GM18520 (cell line): ENCODE data around the gene NUP205.

Experiments
- ATAC-seq: cut with Tn5 transposase; IDR thresholded peaks from one replicate; pipeline ENCODE4 v1.9.1; 2021; ENCODE audit not compliant: unreplicated experiment

The NUP205 gene

GRCh38 chr7:135538376-135538775 is 19.3 kb upstream of the NUP205 start:
- no peak for ATAC-seq

GRCh38 chr7:135539629-135540028 is 18.1 kb upstream of the NUP205 start:
- ATAC-seq = no peak

DNA sequence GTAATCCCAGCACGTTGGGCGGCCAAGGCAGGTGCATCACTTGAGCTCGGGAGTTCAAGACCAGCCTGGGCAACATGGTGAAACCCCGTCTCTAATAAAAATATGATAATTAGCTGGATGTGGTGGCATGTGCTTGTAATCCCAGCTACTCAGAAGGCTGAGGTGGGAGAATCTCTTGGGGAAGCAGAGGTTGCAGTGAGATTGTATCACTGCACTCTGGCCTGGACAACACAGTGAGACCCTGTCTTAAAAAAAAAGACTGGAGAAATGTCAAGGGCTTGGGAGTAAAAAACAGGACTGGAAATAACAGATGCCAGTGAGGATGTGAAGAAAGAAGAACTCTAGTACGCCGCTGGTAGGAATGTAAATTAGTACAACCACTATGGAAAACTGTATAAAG is 16.7 kb upstream of the NUP205 start:
- no peak for ATAC-seq

- ATAC-seq = no peak
Measured at GRCh38 chr7:135550196-135550595, 7.5 kb upstream of the NUP205 start.

- ATAC-seq = no peak
Measured at GRCh38 chr7:135552148-135552547, 5.6 kb upstream of the NUP205 start.

GRCh38 chr7:135553346-135553745 is 4.4 kb upstream of the NUP205 start:
- ATAC-seq = no peak

DNA sequence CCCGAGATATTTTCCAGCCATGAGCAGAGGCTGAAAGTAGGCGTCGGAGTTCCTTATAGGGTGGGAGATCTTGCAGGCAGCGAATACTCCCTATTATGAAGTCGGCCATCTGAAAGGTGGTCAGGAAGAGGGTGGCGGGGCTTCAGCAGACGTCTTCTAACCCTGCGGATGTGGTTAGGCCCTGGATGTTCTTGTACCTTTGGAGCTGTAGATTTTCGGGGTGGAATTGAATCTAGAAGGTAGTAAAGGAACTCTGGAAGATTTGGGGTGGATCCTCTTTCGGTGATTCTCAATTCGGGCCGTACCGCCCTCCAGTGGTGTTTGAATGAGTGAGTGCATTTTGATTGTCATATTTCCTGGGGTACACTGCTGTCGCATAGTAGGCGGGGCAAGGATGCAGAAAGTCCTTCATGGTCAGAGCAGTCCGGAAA is 635 bp downstream of the NUP205 start:
- ATAC-seq = peak; percentile 52

DNA sequence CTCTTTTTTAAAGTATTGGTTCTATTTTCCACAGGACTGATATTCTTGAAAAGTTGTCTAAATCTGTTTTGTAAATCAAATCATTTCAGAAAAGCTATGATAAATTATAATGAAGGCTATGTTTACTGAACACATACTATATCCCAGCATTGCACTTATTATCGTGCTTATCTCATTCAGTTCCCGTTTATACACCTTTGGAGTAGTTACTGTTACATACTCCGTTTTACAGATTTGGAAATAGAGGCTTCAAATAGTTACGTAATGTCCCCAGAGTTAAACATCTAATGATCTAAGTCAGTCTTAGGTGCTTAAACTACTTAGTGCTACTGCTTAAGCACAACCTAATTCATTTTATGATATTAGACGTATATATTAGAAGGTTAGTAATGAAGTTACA is 1.2 kb downstream of the NUP205 start:
- ATAC-seq = no peak

DNA sequence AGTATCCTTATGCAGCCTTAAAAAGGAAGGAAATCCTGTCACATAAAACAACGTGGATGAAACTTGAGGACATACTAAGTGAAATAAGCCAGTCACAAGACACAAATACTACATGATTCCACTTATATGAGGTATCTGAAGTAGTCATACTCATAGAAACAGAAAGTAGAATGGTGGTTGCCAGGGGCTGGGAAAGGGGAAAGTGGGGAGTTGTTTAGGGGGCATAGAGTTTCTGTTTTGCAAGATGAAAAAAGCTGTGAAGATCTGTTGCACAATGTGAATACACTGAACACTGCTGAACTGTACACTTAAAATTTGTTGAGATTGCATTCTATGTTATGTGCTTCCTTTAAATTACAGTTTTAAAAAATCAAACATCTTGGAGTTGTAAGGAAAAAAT is 2.9 kb downstream of the NUP205 start:
- no peak for ATAC-seq

DNA sequence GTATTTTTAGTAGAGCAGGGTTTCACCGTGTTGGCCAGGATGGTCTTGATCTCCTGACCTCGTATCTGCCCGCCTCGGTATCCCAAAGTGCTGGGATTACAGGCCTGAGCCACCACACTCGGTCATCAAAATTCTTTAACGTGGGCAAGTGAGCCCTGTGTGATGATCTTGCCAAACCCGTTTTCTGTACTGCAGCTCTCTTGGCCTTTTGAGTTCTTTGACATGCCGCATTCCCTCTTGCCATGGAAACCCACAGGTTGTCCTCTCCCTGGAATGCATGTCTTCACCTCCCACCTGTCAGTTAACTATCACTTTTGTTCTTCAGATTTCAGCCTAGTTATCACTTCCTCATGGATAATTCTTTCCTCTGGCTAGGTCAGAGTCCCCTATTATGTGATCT is 5.0 kb downstream of the NUP205 start:
- no peak for ATAC-seq

DNA sequence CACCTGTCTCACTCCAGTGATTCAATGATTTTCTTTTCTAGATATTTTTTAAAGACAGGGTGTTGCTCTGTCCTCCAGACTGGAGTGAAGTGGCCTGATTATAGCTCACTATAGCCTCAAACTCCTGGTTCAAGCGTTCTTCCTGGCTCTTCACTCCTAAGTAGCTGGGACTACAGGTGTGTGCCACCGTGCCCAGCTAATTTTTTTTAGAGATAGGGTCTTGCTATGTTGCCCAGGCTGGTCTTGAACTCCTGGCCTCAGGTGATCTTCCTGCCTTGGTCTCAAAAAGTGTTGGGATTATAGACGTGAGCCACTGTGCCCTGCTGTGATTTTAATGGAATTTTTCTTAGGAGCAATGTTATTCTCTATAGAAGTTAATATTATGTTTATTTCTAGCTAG is 14.1 kb downstream of the NUP205 start:
- no peak for ATAC-seq

GRCh38 chr7:135573541-135573940 is 15.8 kb downstream of the NUP205 start:
- no peak for ATAC-seq

DNA sequence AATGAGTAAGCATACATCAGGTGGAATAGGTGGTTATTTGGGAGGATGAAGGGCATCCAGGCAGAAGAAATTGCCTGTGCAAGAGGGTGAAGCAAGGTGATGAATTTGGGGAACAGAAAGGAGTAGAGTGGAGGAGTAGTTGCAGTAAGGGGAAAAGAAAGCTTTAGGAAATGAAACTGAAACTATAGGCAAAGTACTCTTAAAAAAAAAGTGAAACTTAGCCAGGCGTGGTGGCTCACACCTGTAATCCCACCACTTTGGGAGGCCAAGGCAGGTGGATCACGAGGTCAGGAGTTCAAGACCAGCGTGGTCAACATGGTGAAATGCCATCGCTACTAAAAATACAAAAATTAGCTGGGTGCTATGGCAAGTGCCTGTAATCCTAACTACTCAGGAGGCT is 17.6 kb downstream of the NUP205 start:
- ATAC-seq = no peak

- ATAC-seq = no peak
Measured at GRCh38 chr7:135578569-135578968, 20.9 kb downstream of the NUP205 start.

DNA sequence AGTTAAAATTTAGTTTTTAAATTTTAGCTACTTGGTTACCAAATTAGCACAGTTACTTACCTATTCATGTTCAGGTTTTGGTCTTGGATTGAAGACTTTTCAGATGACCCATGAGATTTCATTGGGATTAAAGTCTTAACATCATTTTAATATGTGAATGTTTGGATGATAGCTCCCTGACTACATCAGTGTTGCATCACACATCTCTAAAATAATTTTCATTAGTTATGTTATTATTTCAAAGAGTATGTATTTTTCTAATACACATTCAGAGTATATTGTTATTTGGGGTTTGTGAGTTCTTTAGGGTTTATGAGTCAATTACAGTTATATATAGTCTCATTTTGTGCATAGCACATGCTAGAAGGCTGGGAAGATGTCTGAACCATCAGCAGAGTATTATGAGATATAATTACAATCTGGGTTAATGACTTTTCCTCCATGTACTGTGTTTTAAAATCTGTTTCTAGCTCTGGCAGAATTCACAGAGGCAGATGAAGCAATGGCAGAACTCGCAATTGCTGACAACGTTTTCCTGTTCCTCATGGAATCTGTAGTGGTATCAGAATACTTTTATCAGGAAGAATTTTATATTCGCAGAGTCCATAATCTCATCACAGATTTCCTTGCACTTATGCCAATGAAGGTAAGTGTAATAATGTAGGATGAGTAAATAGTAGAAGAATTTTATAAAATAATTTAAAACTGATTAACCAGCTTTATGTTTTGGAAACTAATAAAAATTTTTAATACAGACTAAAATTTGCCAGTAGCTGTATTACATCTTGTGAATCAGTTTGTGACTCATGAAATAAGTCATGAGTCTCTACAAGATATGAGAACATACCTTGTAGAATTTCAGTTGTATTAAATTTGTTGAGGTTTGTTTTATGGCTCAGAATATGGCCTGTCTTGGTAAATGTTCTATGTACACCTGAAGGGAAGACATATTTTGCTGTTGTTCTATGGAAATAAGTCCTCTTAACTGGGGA is 26.9 kb downstream of the NUP205 start:
- ATAC-seq = no peak

GRCh38 chr7:135597181-135597925 is 39.6 kb downstream of the NUP205 start:
- no peak for ATAC-seq

- no peak for ATAC-seq
Measured at GRCh38 chr7:135597926-135598305, 40.2 kb downstream of the NUP205 start.

DNA sequence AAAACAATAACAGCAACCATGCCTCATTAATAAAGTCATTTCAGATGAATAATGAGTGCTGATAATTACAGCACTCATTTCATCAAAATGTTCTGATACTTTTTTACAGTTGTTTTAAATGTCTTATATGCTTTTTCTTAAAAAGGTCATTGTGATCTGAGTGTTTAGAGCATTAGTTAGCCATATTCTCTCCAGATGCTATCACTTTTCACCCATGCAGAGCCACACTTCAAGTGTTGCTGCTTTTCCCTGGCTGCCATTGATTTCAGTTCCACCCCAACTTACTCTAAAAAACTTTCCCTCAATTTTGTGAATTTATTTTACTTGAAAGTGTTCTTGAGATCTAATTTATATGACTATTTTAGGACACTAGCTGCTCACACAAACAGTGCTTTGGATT is 41.8 kb downstream of the NUP205 start:
- ATAC-seq = no peak

DNA sequence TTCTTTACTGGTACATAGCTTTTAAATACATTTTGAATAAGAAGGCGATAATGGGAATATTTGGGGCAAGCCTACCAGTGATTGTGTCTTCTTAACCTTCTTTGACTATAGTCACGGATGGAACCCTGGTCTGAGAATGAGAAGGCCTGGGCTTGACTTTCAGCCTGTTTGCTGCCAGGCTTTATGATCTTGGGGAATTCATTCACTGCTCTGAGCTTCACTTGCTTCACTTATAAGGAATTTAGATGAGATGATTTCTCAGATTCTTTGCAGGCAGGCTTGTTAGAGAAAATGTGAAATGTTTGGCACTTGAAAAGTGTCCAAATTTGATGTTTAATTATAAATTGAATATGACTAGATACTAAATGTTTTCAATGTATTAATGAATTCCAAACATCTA is 42.5 kb downstream of the NUP205 start:
- ATAC-seq = no peak

- ATAC-seq = no peak
Measured at GRCh38 chr7:135601182-135601581, 43.5 kb downstream of the NUP205 start.

DNA sequence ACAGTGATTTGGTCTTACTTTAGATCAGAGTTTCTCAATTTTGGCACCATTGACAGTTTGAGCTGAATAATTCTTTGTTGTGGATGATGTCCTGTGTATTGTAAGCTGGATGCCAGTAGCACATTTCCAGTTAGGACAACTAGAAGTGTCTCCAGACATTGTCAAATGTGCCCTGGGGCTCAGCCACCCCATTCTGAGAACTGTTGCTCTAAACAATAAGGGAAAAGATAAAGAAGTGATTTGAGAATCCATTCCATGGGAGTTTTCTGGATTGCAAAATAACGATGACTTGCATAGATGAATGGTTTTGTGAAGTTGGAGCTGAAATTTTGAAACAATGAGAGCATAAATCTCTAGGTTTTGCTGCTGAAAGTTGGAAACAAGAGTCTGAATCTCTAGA is 44.6 kb downstream of the NUP205 start:
- no peak for ATAC-seq

DNA sequence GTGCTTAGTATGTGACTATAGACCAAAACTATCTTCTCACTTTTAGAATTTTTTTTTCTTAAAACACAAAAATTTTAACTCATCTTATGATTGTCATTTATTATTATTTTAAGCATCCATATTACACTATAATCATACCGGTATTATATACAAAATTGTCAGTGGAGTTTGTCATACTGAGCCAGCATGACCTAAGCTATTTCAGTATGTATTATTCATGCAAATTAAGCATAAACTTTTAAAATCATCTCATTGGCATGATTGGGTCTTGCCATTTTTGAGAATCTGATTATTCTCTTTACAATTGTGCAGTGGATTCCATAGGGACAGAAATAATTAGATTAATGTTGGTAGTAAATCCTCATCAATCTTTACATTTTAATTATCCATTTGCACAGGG is 58.4 kb downstream of the NUP205 start:
- ATAC-seq = no peak
